Chondrocyte (in vitro differentiated cells): ENCODE results near the gene KRTAP9-6. TPM values are rescaled to one million over a fixed set of nuclear protein-coding genes. Genes with fewer than 3 reads are reported as not detected.
"Not testable (repeated sequence)": the region's sequence is repeated elsewhere in the genome, so short reads cannot be mapped to it uniquely, and the experiment has no call there.

Source experiments
- DNase-seq: peaks from one replicate; pipeline ENCODE4 v3.0.0; 2021; ENCODE audit warnings: mixed read lengths, low spot score
- H3K27ac Mint-ChIP-seq: one replicate; pipeline ENCODE4 v1.8.0; 2021; ENCODE audit warnings: mild to moderate bottlenecking, moderate library complexity, mixed read lengths; ENCODE audit not compliant: unreplicated experiment
- H3K27me3 Mint-ChIP-seq: 2 replicates; pipeline ENCODE4 v1.8.0; 2021; ENCODE audit warnings: low read depth, mixed read lengths
- H3K36me3 Mint-ChIP-seq: 2 replicates; pipeline ENCODE4 v1.8.0; 2021; ENCODE audit warnings: low read depth, mixed read lengths
- H3K4me1 Mint-ChIP-seq: 2 replicates; pipeline ENCODE4 v1.8.0; 2021; ENCODE audit warnings: low read depth, mild to moderate bottlenecking, mixed read lengths
- H3K4me3 Mint-ChIP-seq: one replicate; pipeline ENCODE4 v1.8.0; 2021; ENCODE audit warnings: mild to moderate bottlenecking, moderate library complexity, mixed read lengths; ENCODE audit not compliant: unreplicated experiment
- H3K9me3 Mint-ChIP-seq: 2 replicates; pipeline ENCODE4 v1.8.0; 2021; ENCODE audit warnings: low read depth, mixed read lengths
- total RNA-seq: library from RNA; stranded (reverse); gene quantifications from 3 replicates; pipeline ENCODE4 v1.2.1, GENCODE V29; 2021
- TF ChIP-seq, protein P1 (sequence below): fragments of 200-600 bp; sonication (generic); IDR thresholded peaks from 2 replicates; pipeline ENCODE4 v1.5.0; 2021; ENCODE audit warnings: antibody characterized with exemption, mild to moderate bottlenecking, moderate library complexity

KRTAP9-6 gene
- total RNA-seq, 1 donor from 2014 or later: not detected

DNA sequence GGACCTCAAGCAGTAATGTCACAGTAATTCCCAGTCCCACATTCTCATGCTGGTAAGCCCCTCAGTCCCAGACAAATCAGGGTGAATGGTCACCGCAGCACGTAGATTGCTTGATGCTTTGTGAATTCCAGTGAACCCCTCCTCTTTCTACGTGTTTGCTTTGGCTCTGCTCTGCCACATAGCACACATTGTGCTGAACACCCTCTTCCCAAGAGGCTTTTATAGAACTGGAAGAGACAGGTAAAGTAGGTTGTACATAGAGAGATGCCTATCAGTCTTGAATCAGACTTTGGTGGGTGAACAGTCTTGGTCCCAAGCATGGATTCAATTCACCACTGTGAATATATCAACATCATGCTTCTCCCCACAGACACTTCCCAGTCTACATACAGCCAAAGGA, 579 bp upstream of the KRTAP9-6 start:
- H3K4me3 Mint-ChIP-seq: no peak overlapping the region
- peaks cover 16% of the 10 kb centered on the region for H3K27me3 Mint-ChIP-seq

DNA sequence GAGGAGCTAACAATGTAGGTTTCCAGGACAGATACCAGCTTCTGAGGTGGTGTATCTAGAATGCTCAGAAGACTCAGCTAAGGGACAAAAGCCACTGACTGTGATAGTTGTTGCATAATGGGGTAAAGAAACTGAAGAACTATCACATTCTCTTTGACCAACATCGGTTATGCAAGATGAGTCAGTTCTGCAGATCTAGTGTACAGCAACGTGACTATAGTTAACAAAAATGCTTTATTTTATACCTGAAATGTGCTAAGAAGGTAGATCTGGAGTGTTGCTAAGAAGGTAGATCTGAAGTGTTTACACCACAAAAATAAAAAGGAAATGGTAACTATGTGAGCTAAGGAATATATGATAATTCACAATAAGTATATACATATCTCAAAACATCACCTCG, 2.5 kb downstream of the KRTAP9-6 start:
- H3K4me3 Mint-ChIP-seq: no peak overlapping the region
- H3K27me3 Mint-ChIP-seq: peaks cover 8% of the 10 kb centered on the region
- H3K27ac Mint-ChIP-seq: no peak overlapping the region
- H3K36me3 Mint-ChIP-seq: peaks cover 2% of the 10 kb centered on the region
- no peaks in the 10 kb centered on the region for H3K9me3 Mint-ChIP-seq
- no peaks in the 10 kb centered on the region for H3K4me1 Mint-ChIP-seq
- TF ChIP-seq, protein P1, sequence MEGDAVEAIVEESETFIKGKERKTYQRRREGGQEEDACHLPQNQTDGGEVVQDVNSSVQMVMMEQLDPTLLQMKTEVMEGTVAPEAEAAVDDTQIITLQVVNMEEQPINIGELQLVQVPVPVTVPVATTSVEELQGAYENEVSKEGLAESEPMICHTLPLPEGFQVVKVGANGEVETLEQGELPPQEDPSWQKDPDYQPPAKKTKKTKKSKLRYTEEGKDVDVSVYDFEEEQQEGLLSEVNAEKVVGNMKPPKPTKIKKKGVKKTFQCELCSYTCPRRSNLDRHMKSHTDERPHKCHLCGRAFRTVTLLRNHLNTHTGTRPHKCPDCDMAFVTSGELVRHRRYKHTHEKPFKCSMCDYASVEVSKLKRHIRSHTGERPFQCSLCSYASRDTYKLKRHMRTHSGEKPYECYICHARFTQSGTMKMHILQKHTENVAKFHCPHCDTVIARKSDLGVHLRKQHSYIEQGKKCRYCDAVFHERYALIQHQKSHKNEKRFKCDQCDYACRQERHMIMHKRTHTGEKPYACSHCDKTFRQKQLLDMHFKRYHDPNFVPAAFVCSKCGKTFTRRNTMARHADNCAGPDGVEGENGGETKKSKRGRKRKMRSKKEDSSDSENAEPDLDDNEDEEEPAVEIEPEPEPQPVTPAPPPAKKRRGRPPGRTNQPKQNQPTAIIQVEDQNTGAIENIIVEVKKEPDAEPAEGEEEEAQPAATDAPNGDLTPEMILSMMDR: no peak
- DNase-seq: no peak

More for the DNA sequence above, 579 bp upstream of the KRTAP9-6 start:
- TF ChIP-seq, protein P1: no peak
- Mint-ChIP-seq H3K4me1 (no peaks in the 10 kb centered on the region), H3K9me3 (peaks cover 2% of the 10 kb centered on the region), H3K27ac (no peak overlapping the region), H3K36me3 (peaks cover 2% of the 10 kb centered on the region)
- no peak for DNase-seq

DNA sequence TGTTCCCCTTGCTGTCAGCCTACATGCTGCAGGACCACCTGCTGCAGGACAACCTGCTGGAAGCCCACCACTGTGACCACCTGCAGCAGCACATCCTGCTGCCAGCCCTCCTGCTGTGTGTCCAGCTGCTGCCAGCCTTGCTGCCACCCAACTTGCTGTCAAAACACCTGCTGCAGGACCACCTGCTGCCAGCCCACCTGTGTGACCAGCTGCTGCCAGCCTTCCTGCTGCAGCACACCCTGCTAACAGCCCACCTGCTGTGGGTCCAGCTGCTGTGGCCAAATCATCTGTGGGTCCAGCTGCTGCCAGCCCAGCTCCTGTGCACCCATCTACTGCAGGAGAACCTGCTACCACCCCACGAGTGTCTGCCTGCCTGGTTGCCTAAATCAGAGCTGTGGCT, 6.1 kb downstream of the KRTAP9-6 start:
- not testable (repeated sequence) for H3K4me1 Mint-ChIP-seq, DNase-seq, H3K27ac Mint-ChIP-seq, H3K4me3 Mint-ChIP-seq, H3K9me3 Mint-ChIP-seq, H3K36me3 Mint-ChIP-seq, H3K27me3 Mint-ChIP-seq

DNA sequence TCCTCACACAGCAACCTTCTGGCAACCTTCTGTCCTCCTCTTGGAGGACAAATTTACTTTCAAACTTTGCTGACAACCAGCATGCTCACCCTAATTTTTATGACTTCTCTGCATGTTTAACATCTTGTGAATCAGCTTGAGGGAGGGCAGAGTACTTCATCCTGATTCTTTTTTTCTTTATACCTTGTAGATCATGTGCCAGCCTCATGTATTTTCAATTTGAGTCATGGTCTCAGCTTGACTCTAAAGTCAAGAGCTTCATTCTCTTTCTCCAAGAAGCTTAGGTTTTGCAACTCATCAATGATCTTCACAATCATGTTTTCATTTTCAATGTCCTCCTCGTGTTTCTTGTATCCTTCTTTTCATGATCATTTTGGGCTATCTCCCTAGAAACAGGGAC, 6.7 kb downstream of the KRTAP9-6 start:
- Mint-ChIP-seq H3K27ac (no peak overlapping the region), H3K4me3 (no peak overlapping the region), H3K9me3 (no peaks in the 10 kb centered on the region), H3K4me1 (no peaks in the 10 kb centered on the region), H3K36me3 (no peaks in the 10 kb centered on the region), H3K27me3 (peaks cover 9% of the 10 kb centered on the region)
- TF ChIP-seq, protein P1: no peak
- no peak for DNase-seq

DNA sequence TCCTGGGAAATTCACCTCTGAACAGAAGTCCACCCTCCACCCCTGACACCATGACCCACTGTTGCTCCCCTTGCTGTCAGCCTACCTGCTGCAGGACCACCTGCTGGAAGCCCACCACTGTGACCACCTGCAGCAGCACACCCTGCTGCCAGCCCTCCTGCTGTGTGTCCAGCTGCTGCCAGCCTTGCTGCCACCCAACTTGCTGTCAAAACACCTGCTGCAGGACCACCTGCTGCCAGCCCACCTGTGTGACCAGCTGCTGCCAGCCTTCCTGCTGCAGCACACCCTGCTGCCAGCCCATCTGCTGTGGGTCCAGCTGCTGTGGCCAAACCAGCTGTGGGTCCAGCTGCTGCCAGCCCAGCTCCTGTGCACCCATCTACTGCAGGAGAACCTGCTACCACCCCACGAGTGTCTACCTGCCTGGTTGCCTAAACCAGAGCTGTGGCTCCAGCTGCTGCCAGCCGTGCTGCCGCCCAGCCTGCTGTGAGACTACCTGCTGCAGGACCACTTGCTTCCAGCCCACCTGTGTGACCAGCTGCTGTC, 10.5 kb downstream of the KRTAP9-6 start, which contains the start of gene KRTAP9-7:
KRTAP9-7 (plus strand) TSS at position 51 of the 543 bp plus-strand sequence; CDS start at position 51, 0 bp downstream.
- H3K4me3 Mint-ChIP-seq, H3K27me3 Mint-ChIP-seq, H3K4me1 Mint-ChIP-seq, H3K9me3 Mint-ChIP-seq, H3K27ac Mint-ChIP-seq, DNase-seq, H3K36me3 Mint-ChIP-seq: not testable (repeated sequence)

DNA sequence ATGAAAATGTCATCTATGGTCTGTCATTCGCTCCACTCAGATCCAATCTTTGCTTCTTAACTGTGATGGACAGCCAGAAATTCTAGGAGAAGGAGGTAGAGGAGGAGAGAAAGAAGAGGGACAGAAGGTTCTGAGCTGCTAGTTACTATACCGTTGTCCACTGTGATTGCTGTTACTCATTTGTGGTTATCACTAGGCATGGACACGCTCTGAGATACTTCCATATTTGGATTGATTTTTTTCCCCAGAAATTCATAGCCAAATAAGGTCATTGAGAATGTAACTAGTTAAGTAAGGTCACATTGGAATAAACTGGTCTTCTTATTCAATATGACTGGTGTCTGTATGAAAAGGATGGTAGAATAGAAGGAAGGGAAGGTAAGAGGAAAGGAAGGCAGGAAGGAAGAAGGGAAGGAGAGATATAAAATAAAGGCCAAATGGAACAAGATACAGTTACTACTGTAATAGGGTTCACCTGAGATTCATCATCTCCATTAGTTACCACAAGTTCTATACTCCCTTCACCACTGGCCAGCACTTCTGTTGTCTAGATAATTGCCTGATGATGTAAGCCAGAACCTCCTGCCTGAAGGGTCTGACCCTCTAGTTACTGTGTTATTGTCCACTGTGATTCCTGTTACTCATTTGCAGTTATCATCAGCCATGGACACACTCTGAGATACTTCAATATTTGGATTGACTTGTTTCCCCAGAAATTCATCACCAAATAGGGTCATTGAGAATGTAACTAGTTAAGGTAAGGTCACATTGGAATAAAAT, 13.2 kb downstream of the KRTAP9-6 start:
- no peak for DNase-seq

More for the DNA sequence above, 13.2 kb downstream of the KRTAP9-6 start:
- Mint-ChIP-seq H3K27ac (no peak overlapping the region), H3K9me3 (peaks cover 3% of the 10 kb centered on the region), H3K4me3 (no peak overlapping the region), H3K27me3 (peaks cover 9% of the 10 kb centered on the region), H3K4me1 (no peaks in the 10 kb centered on the region), H3K36me3 (no peaks in the 10 kb centered on the region)
- TF ChIP-seq, protein P1: no peak
